ENCODE data around the gene ZNF846. TPM values are rescaled to one million over a fixed set of nuclear protein-coding genes. Genes with fewer than 3 reads are reported as not detected.
"Not testable (repeated sequence)": the region's sequence is repeated elsewhere in the genome, so short reads cannot be mapped to it uniquely, and the experiment has no call there.

The ZNF846 gene
- total RNA-seq, 2 experiments from 2014 or later, result 6.9 to 8.2 TPM

GRCh38 chr19:9752701-9753443 is 15.7 kb downstream of the ZNF846 start:
- Mint-ChIP-seq H3K4me1 (no peaks in the 10 kb centered on the region), H3K27me3 (no peaks in the 10 kb centered on the region), H3K27ac (no peak overlapping the region), H3K9me3 (peaks cover 49% of the 10 kb centered on the region), H3K36me3 (ENCODE audit: low read depth) (peaks cover 11% of the 10 kb centered on the region), H3K4me3 (no peak overlapping the region)
- CTCF ChIA-PET, result interaction anchor here (1.3 kb wide), 1 partner anchor 15 kb away, joined by 3 read pairs; the partner anchor contains the start of gene ZNF846
- POLR2A ChIA-PET, result no interaction called here
- DNase-seq, result no peak

- CTCF ChIA-PET, result interaction anchor here (1.0 kb wide), 1 partner anchor 165 kb away, joined by 4 read pairs; no protein-coding TSS in a partner anchor
- POLR2A ChIA-PET, result no interaction called here
- H3K4me1 Mint-ChIP-seq, result no peaks in the 10 kb centered on the region
These were observed 17.1 kb downstream of the ZNF846 start for GRCh38 chr19:9751446-9751845.

GRCh38 chr19:9741476-9742171 is 26.9 kb downstream of the ZNF846 start:
- DNase-seq, result no peak
- Mint-ChIP-seq H3K27me3 (no peaks in the 10 kb centered on the region), H3K27ac (no peak overlapping the region), H3K36me3 (ENCODE audit: low read depth) (peaks cover 3% of the 10 kb centered on the region), H3K9me3 (peaks cover 24% of the 10 kb centered on the region), H3K4me1 (no peaks in the 10 kb centered on the region), H3K4me3 (no peak overlapping the region)
- POLR2A ChIA-PET, result no interaction called here
- CTCF ChIA-PET, result no interaction called here

More at GRCh38 chr19:9751446-9751845, 17.1 kb downstream of the ZNF846 start:
- Mint-ChIP-seq H3K27me3 (no peaks in the 10 kb centered on the region), H3K36me3 (ENCODE audit: low read depth) (peaks cover 4% of the 10 kb centered on the region), H3K9me3 (peaks cover 39% of the 10 kb centered on the region), H3K27ac (no peak overlapping the region), H3K4me3 (no peak overlapping the region)
- DNase-seq, result no peak

DNA sequence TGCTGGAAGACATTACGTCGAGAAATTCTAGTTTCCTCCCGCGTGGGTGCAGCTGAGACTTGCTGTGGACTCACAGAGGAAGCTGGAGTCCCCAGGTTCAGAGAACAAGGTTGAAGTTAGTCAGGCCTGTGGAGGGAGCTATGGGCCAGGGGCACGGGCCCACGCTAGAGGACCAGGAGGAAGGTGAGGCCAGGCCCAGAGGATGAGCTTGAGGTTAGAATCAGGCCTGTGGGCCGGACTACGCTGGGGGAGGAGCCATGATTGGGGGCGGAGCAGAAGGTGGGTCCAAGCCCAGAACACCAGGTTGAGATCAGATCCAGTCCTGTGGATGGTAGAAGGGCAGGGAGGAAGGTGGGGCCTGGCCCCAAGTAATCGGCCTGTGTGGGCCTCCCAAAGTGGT is 32.6 kb downstream of the ZNF846 start:
- DNase-seq, result no peak
- Mint-ChIP-seq H3K9me3 (peaks cover 19% of the 10 kb centered on the region), H3K4me3 (no peak overlapping the region), H3K27ac (no peak overlapping the region), H3K4me1 (no peaks in the 10 kb centered on the region), H3K27me3 (no peaks in the 10 kb centered on the region), H3K36me3 (ENCODE audit: low read depth) (no peaks in the 10 kb centered on the region)
- ChIA-PET CTCF (interaction anchor here (1.4 kb wide), 1 partner anchor 14 kb away, joined by 3 read pairs; no protein-coding TSS in a partner anchor), POLR2A (no interaction called here)

GRCh38 chr19:9730056-9730455 is 38.5 kb downstream of the ZNF846 start:
- POLR2A ChIA-PET; H3K4me1 Mint-ChIP-seq; H3K27me3 Mint-ChIP-seq; H3K27ac Mint-ChIP-seq; DNase-seq; H3K4me3 Mint-ChIP-seq; H3K36me3 Mint-ChIP-seq (ENCODE audit: low read depth); CTCF ChIA-PET: not testable (repeated sequence)
- peaks cover 11% of the 10 kb centered on the region for H3K9me3 Mint-ChIP-seq

GRCh38 chr19:9729162-9729561 is 39.4 kb downstream of the ZNF846 start:
- CTCF ChIA-PET, result no interaction called here
- no peaks in the 10 kb centered on the region for H3K36me3 Mint-ChIP-seq (ENCODE audit: low read depth)
- H3K4me1 Mint-ChIP-seq, result no peaks in the 10 kb centered on the region
- H3K27ac Mint-ChIP-seq, result no peak overlapping the region
- peaks cover 17% of the 10 kb centered on the region for H3K9me3 Mint-ChIP-seq
- H3K27me3 Mint-ChIP-seq, result no peaks in the 10 kb centered on the region
- no peak overlapping the region for H3K4me3 Mint-ChIP-seq
- DNase-seq, result no peak
- POLR2A ChIA-PET, result no interaction called here

GRCh38 chr19:9727644-9728043 is 40.9 kb downstream of the ZNF846 start:
- Mint-ChIP-seq H3K27me3 (no peaks in the 10 kb centered on the region), H3K4me3 (no peak overlapping the region), H3K4me1 (no peaks in the 10 kb centered on the region), H3K36me3 (ENCODE audit: low read depth) (no peaks in the 10 kb centered on the region), H3K27ac (no peak overlapping the region), H3K9me3 (peaks cover 21% of the 10 kb centered on the region)
- CTCF ChIA-PET, result no interaction called here
- POLR2A ChIA-PET, result no interaction called here
- no peak for DNase-seq

DNA sequence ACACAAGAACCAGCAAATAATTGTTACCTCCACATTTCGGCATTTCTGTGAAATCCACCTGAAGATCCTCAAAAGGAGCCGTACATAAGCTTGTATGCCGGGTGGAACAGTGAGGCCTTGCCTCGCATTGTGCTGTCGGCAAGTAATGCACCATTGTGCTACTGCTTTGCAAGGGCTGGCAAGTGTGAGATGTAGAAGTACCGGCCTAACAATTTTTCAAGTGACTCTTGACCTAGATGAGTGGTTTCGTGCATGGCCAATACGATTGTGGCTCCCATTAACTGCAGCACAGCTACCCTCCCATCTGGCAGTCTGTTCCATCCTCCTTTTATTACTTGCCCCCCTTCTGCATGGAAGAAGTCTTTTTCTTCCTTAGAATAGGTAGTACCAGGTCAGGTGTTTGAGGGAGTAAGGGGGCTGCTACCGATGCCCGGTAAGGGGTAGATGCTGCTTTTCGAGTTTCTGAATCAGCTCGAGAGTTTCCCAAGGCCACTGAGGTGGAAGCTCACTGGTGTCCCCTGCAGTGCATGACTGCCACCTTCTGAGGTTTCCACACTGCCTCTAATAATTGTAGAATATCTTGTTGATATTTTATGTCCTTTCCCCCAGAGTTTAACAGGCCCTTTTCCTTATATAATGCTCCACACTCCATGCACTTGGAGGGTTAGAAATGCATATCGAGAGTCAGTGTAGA is 42.9 kb downstream of the ZNF846 start:
- CTCF ChIA-PET; H3K27ac Mint-ChIP-seq; DNase-seq; H3K4me3 Mint-ChIP-seq; H3K36me3 Mint-ChIP-seq (ENCODE audit: low read depth); POLR2A ChIA-PET; H3K4me1 Mint-ChIP-seq; H3K27me3 Mint-ChIP-seq: not testable (repeated sequence)
- peaks cover 20% of the 10 kb centered on the region for H3K9me3 Mint-ChIP-seq

DNA sequence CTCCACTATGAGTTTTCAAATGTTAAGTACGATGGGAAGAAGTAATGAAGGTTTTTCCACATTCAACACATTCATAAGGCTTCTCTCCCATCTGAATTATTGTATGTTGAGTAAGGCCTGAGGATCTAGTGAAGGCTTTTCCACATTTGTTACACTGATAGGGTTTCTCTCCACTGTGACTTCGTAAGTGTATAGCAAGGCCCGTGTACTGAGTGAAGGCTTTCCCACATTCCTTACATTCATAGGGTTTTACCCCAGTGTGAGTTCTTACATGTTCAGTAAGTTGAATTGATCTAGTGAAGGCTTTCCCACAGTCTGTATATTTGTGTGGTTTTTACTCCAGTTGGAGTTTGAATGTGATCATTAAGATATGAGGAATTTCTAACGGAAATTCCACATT is 44.4 kb downstream of the ZNF846 start:
- DNase-seq, result no peak
- Mint-ChIP-seq H3K4me1 (peaks cover 7% of the 10 kb centered on the region), H3K36me3 (ENCODE audit: low read depth) (no peaks in the 10 kb centered on the region), H3K27ac (no peak overlapping the region), H3K27me3 (peaks cover 2% of the 10 kb centered on the region), H3K9me3 (peaks cover 20% of the 10 kb centered on the region), H3K4me3 (no peak overlapping the region)
- CTCF ChIA-PET, result no interaction called here
- POLR2A ChIA-PET, result no interaction called here

DNA sequence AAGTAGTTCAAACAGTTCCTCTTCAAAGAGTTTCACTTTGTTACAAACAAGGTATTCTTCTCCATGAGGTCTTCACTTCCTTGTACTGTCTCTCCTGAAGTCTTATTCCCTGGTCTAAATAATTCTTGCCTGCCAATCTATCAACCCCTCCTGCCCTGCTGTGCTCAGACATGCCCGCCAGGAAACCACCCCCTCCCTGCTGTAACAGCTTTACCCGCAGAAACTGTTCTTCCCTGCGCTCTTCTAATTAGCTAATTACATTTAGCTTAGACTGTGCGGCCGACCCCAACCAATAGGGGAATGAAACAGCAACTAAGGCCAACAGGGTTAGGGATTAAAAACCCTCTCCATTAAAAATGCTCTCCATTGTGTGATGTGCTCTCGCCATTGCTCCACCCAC is 46.7 kb downstream of the ZNF846 start:
- peaks cover 20% of the 10 kb centered on the region for H3K9me3 Mint-ChIP-seq
- H3K4me3 Mint-ChIP-seq, result no peak overlapping the region
- H3K4me1 Mint-ChIP-seq, result peaks cover 7% of the 10 kb centered on the region
- no peak overlapping the region for H3K27ac Mint-ChIP-seq
- POLR2A ChIA-PET, result no interaction called here
- no peaks in the 10 kb centered on the region for H3K36me3 Mint-ChIP-seq (ENCODE audit: low read depth)
- CTCF ChIA-PET, result interaction anchor here (0.9 to 1.0 kb wide), 3 partner anchors 14 to 18 kb away, joined by 3 read pairs; no protein-coding TSS in a partner anchor
- H3K27me3 Mint-ChIP-seq, result peaks cover 2% of the 10 kb centered on the region
- no peak for DNase-seq

DNA sequence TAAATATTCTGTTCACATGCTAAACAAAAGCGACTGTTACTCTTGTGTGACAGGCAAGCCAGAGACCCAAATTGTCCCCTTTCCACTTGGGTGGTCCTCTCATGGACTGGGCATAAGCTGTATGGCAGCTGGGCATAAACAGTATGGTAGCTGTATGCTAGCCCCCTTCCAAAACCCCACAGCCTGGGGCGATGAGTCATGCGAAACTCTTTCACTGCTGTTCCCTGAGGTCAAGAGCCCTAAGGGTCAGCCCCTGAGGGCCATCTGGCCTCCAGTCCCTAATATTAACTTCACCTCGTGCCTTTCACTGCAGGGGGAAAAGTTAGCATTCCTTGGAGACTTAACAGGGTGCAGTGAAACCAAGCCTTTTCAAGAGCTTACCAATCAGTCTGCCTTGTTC is 48.0 kb downstream of the ZNF846 start:
- Mint-ChIP-seq H3K4me3 (no peak overlapping the region), H3K4me1 (peaks cover 7% of the 10 kb centered on the region), H3K9me3 (peaks cover 20% of the 10 kb centered on the region), H3K27me3 (peaks cover 2% of the 10 kb centered on the region), H3K36me3 (ENCODE audit: low read depth) (no peaks in the 10 kb centered on the region), H3K27ac (no peak overlapping the region)
- ChIA-PET POLR2A (no interaction called here), CTCF (no interaction called here)
- no peak for DNase-seq

GRCh38 chr19:9711815-9712214 is 56.7 kb downstream of the ZNF846 start:
- H3K27ac Mint-ChIP-seq, result no peak overlapping the region
- CTCF ChIA-PET, result no interaction called here
- H3K27me3 Mint-ChIP-seq, result peaks cover 2% of the 10 kb centered on the region
- H3K4me1 Mint-ChIP-seq, result no peaks in the 10 kb centered on the region
- H3K9me3 Mint-ChIP-seq, result peaks cover 35% of the 10 kb centered on the region
- POLR2A ChIA-PET, result no interaction called here
- no peak for DNase-seq
- H3K36me3 Mint-ChIP-seq (ENCODE audit: low read depth), result no peaks in the 10 kb centered on the region
- no peak overlapping the region for H3K4me3 Mint-ChIP-seq

- no peak overlapping the region for H3K4me3 Mint-ChIP-seq
- CTCF ChIA-PET, result no interaction called here
- H3K36me3 Mint-ChIP-seq (ENCODE audit: low read depth), result no peaks in the 10 kb centered on the region
- H3K27me3 Mint-ChIP-seq, result peaks cover 2% of the 10 kb centered on the region
- H3K9me3 Mint-ChIP-seq, result peaks cover 38% of the 10 kb centered on the region
- H3K27ac Mint-ChIP-seq, result no peak overlapping the region
- POLR2A ChIA-PET, result no interaction called here
- no peak for DNase-seq
- no peaks in the 10 kb centered on the region for H3K4me1 Mint-ChIP-seq
These were observed 59.2 kb downstream of the ZNF846 start for GRCh38 chr19:9709305-9709704.
